Aorta (tissue), 5 donors: ENCODE data around the gene ENTPD2. TPM values are rescaled to one million over a fixed set of nuclear protein-coding genes. Genes with fewer than 3 reads are reported as not detected.

Source experiments
- ATAC-seq: fragments of 200-7000 bp; cut with Tn5 transposase; one replicate; pipeline ENCODE4 v1.9.1; 2022; ENCODE audit warnings: moderate library complexity; ENCODE audit not compliant: low FRiP score
- DNase-seq, 2 donors: peaks; one replicate each; pipeline ENCODE4 v3.0.0-alpha.2; 2020
- H3K27ac ChIP-seq, 2 donors: one replicate each; pipeline ENCODE4 v1.5.1; 2013; ENCODE audit warnings: low read length in 2 of 2, mild to moderate bottlenecking in 2 of 2, moderate library complexity in 2 of 2, control low read depth in 1 of 2, inconsistent platforms in 1 of 2, low read depth in 1 of 2
- H3K27me3 ChIP-seq, 2 donors: one replicate each; pipeline ENCODE4 v1.6.1; 2013; ENCODE audit warnings: control low read depth in 1 of 2, low read length in 1 of 2, mild to moderate bottlenecking in 1 of 2, moderate library complexity in 1 of 2; ENCODE audit not compliant: insufficient read depth in 2 of 2, control insufficient read depth in 1 of 2
- H3K36me3 ChIP-seq, 2 donors: one replicate each; pipeline ENCODE4 v1.6.1; 2013; ENCODE audit warnings: control low read depth in 1 of 2, low read length in 1 of 2, mild to moderate bottlenecking in 1 of 2; ENCODE audit not compliant: insufficient read depth in 2 of 2, control insufficient read depth in 1 of 2
- H3K4me1 ChIP-seq, 2 donors: one replicate each; pipeline ENCODE4 v1.6.1; 2013; ENCODE audit warnings: low read length in 2 of 2, control low read depth in 1 of 2, mild to moderate bottlenecking in 1 of 2, moderate library complexity in 1 of 2; ENCODE audit not compliant: insufficient read depth in 2 of 2, control insufficient read depth in 1 of 2
- H3K4me3 ChIP-seq, 2 donors: one replicate each; pipeline ENCODE4 v1.5.1; 2013; ENCODE audit warnings: low read length in 2 of 2, control low read depth in 1 of 2, mild to moderate bottlenecking in 1 of 2
- H3K9me3 ChIP-seq: one replicate; pipeline ENCODE4 v1.6.1; 2013; ENCODE audit warnings: mild to moderate bottlenecking, low read length; ENCODE audit not compliant: control insufficient read depth
- WGBS, 2 donors: extraction: QIAGEN DNeasy Blood & Tissue Kit; methylation state at CpG; one replicate each; pipeline ENCODE4 v1.1.7; 2013; 5-methylcytosine and 5-hydroxymethylcytosine counted together
- intact Hi-C, 2 donors: fragments of 100-400 bp; cut with DNase I; formaldehyde crosslinking; loops; one replicate each; pipeline versions ENCODE4 v1.14.2 to v1.15.0; 2022
- polyA plus RNA-seq, 2 donors: library from polyadenylated mRNA; stranded (reverse); fragments of 200-250 nt; gene quantifications; one replicate each; pipeline ENCODE4 v1.2.3, GENCODE V29; 2013
- total RNA-seq, 2 donors: library from RNA; stranded (reverse); fragmentation: NEBNext Ultra II Directional; extraction: Animal tissue kit (Norgen Biotek cat#: 25700); gene quantifications; one replicate each; pipeline ENCODE4 v1.2.1, GENCODE V29; 2021
- donor health status: healthy with polysubstance abuse.
- donor health status: Bipolar disorder and iron deficiency.
- donor health status: DM: no; HTN: no; CAD: no.
- donor health status: DM: no; HTN: no; CAD: no.
- donor health status: DM: yes; HTN: yes; CAD: no.

Gene ENTPD2
- total and polyA plus RNA-seq, 4 donors = 0.16 to 1.7 TPM; not detected in 2

GRCh38 chr9:137044037-137044436 lies 9.8 kb downstream of the ENTPD2 start:
- DNase-seq = no peak
- 76 to 83% methylated on average over 12 of the region's 12 CpGs for WGBS, 2 donors

GRCh38 chr9:137042751-137043727 lies 10.8 kb downstream of the ENTPD2 start:
- H3K36me3 ChIP-seq = no peaks in the 10 kb centered on the region
- no peaks in the 10 kb centered on the region for H3K9me3 ChIP-seq
- no peaks in the 10 kb centered on the region for H3K27me3 ChIP-seq
- H3K4me3 ChIP-seq = no peak overlapping the region
- WGBS, 2 donors = 86 to 87% methylated on average over 33 to 36 of the region's 36 CpGs
- H3K27ac ChIP-seq = no peak overlapping the region
- no peaks in the 10 kb centered on the region for H3K4me1 ChIP-seq
- ATAC-seq = peak; percentile 36
- DNase-seq = no peak
- intact Hi-C loops = no loop called here

More at GRCh38 chr9:137044037-137044436, 9.8 kb downstream of the ENTPD2 start:
- Histone ChIP-seq H3K9me3 (no peaks in the 10 kb centered on the region), H3K4me3 (no peak overlapping the region), H3K27me3 (no peaks in the 10 kb centered on the region), H3K36me3 (no peaks in the 10 kb centered on the region), H3K27ac (no peak overlapping the region), H3K4me1 (no peaks in the 10 kb centered on the region)
- intact Hi-C loops = no loop called here
- no peak for ATAC-seq

- WGBS, 2 donors = 71 to 72% methylated on average over 16 of the region's 16 CpGs
- DNase-seq = no peak
- no peak for ATAC-seq
- intact Hi-C loops = no loop called here
- Histone ChIP-seq H3K4me1 (no peaks in the 10 kb centered on the region), H3K27me3 (no peaks in the 10 kb centered on the region), H3K9me3 (no peaks in the 10 kb centered on the region), H3K27ac (no peak overlapping the region), H3K36me3 (no peaks in the 10 kb centered on the region), H3K4me3 (no peak overlapping the region)
Measured at GRCh38 chr9:137041124-137041523, 12.7 kb downstream of the ENTPD2 start.

- H3K36me3 ChIP-seq = no peaks in the 10 kb centered on the region
- no peaks in the 10 kb centered on the region for H3K27me3 ChIP-seq
- 89% methylated on average over 23 of the region's 23 CpGs for WGBS, 2 donors
- DNase-seq (no peak), ATAC-seq (no peak)
- intact Hi-C loops = no loop called here
- no peak overlapping the region for H3K4me3 ChIP-seq
- H3K9me3 ChIP-seq = no peaks in the 10 kb centered on the region
- H3K4me1 ChIP-seq = no peaks in the 10 kb centered on the region
- H3K27ac ChIP-seq = no peak overlapping the region
Measured at GRCh38 chr9:137040568-137040967, 13.3 kb downstream of the ENTPD2 start.

GRCh38 chr9:137039611-137040366 lies 14.1 kb downstream of the ENTPD2 start:
- intact Hi-C loops = no loop called here
- Histone ChIP-seq H3K27ac (no peak overlapping the region), H3K36me3 (no peaks in the 10 kb centered on the region), H3K27me3 (no peaks in the 10 kb centered on the region), H3K9me3 (no peaks in the 10 kb centered on the region), H3K4me3 (no peak overlapping the region), H3K4me1 (no peaks in the 10 kb centered on the region)
- no peak for ATAC-seq
- WGBS, 2 donors = 90 to 92% methylated on average over 30 to 32 of the region's 32 CpGs
- DNase-seq = no peak

GRCh38 chr9:137038916-137039315 lies 14.9 kb downstream of the ENTPD2 start:
- Histone ChIP-seq H3K9me3 (no peaks in the 10 kb centered on the region), H3K4me3 (no peak overlapping the region), H3K27me3 (no peaks in the 10 kb centered on the region), H3K27ac (no peak overlapping the region), H3K36me3 (no peaks in the 10 kb centered on the region), H3K4me1 (no peaks in the 10 kb centered on the region)
- intact Hi-C loops = no loop called here
- 87 to 93% methylated on average over 9 of the region's 9 CpGs for whole genome bisulfite sequencing, 2 donors
- no peak for DNase-seq
- no peak for ATAC-seq

- Histone ChIP-seq H3K4me3 (no peak overlapping the region), H3K27me3 (no peaks in the 10 kb centered on the region), H3K36me3 (no peaks in the 10 kb centered on the region), H3K27ac (no peak overlapping the region), H3K4me1 (no peaks in the 10 kb centered on the region), H3K9me3 (no peaks in the 10 kb centered on the region)
- DNase-seq = no peak
- intact Hi-C loops = no loop called here
- ATAC-seq = no peak
- WGBS, 2 donors = 84 to 85% methylated on average over 10 of the region's 10 CpGs
Measured at GRCh38 chr9:137037483-137037882, 16.4 kb downstream of the ENTPD2 start.

GRCh38 chr9:137037035-137037434 lies 16.8 kb downstream of the ENTPD2 start:
- no peaks in the 10 kb centered on the region for H3K36me3 ChIP-seq
- 72 to 84% methylated on average over 13 of the region's 13 CpGs for WGBS, 2 donors

More at GRCh38 chr9:137037035-137037434, 16.8 kb downstream of the ENTPD2 start:
- no peak overlapping the region for H3K4me3 ChIP-seq
- no peaks in the 10 kb centered on the region for H3K4me1 ChIP-seq
- ATAC-seq (no peak), DNase-seq (no peak)
- H3K27ac ChIP-seq = no peak overlapping the region
- H3K9me3 ChIP-seq = no peaks in the 10 kb centered on the region
- H3K27me3 ChIP-seq = no peaks in the 10 kb centered on the region
- intact Hi-C loops = no loop called here
